HG03575 (cell line): ENCODE data around the gene WFDC6.
"Not testable (repeated sequence)": the region's sequence is repeated elsewhere in the genome, so short reads cannot be mapped to it uniquely, and the experiment has no call there.

Experiments used
- ATAC-seq: cut with Tn5 transposase; IDR thresholded peaks from one replicate; pipeline ENCODE4 v1.9.1; 2021; ENCODE audit not compliant: unreplicated experiment, insufficient number of reproducible peaks, low FRiP score; ENCODE audit errors: extremely low read depth

The WFDC6 gene

DNA sequence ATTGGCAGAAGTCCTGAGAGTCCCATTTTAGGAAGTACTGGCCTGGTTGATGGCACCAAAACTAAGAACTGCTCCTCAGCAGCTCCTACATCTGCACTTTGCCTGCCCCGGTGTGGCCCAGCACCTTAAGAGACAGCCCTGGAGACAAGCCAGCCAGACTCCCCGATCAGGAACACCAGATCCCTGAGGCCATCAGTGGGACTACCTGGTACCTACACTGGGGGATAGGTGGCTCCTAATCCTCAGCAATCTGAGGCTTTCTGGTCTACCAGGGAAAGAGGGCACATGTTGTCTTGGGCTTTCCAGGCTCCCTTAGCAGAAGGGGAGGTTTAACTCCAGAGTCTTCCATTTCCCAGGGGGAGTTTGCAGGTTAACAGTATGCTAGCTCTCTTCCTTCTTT lies at the start of gene WFDC6:
TSS of gene WFDC6 (minus strand) at position 101 of the 400 bp plus-strand sequence. CDS start at position 26, 75 bp downstream.
- no peak for ATAC-seq

DNA sequence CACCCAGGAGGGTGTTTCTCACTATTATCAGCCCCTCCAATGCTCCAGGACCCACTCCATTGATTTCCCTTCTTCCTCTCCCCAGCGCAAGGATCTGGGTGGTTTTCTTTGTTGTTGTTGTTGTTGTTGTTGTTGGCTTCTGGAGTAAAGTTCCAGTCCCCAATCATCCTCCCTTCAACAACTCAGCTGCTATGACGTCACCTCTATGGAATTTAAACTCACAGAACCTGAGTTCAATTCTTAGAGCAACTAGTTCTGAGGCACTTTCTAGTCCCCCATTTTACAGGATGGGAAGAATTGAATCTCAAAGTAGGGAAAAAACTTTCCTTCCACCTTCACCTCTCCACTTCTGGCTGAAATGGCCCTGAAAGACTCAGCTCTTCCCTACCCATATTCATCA lies 49.5 kb upstream of the WFDC6 start:
- no peak for ATAC-seq

DNA sequence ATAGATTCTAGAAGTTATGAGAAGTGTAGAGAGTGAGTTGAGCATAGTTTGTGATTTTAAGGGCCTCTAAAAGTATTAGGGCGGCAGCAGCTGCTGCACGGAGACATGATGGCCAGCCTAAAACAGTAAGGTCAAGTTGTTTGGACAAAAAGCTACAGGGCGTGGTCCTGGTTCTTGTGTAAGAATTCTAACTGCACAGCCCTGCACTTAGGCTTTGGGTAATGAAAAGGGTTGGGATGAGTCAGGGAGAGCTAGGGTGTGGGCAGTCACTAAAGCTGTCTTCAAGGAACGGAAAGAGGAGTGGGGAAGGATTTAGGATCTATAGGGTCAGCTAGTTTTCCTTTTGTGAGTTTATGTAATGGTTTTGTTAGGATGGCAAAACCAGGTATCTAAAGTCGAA lies 46.7 kb upstream of the WFDC6 start:
- ATAC-seq = not testable (repeated sequence)

DNA sequence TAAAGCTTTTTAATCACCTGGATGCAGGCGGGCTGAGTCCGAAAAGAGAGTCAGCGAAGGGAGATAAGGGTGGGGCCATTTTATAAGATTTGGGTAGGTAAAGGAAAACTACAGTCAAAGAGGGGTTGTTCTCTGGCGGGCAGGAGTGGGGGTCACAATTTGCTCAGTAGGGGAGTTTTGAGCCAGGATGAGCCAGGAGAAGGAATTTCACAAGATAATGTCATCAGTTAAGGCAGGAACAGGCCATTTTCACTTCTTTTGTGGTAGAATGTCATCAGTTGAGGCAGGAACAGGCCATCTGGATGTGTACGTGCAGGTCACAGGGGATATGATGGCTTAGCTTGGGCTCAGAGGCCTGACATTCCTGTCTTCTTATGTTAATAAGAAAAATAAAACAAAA lies 45.0 kb upstream of the WFDC6 start:
- ATAC-seq = not testable (repeated sequence)

DNA sequence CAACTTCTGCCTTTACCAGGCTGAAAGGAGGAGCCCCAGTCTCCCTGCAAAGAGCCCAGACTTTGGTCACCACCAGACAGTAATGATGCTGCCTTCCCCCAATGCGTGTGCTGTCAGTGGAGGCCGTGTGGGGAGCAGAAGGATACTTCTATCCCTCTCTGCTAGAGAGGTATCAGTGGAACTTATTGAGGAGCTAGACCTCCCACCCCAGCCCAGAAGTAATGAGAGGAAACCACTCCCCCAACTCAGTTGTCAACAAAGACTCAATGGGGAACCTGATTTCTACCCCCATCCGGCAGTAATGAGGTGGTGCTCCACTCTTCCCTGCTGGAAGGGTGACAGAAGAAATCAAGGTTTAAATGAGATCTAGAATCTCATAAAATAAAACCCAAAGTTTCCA lies 44.2 kb upstream of the WFDC6 start:
- ATAC-seq = no peak

DNA sequence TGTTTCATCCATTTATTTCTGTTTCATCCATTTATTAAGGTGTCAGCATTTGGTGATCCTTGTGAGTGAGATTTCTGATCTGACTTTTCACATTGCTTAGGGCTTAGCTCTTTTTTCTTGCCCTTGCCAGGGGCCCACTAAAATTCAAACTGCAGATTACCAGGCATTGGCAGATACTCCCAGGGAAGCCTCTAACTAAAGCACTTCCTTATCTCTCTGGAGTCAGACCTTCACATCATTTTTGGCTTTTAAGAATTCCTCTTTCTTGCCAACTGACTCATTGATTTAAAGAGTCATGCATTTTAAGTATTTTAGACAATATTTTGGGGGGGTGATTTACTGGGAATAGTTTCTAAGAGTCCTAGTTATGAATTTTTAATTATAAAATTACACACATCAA lies 42.4 kb upstream of the WFDC6 start:
- no peak for ATAC-seq

DNA sequence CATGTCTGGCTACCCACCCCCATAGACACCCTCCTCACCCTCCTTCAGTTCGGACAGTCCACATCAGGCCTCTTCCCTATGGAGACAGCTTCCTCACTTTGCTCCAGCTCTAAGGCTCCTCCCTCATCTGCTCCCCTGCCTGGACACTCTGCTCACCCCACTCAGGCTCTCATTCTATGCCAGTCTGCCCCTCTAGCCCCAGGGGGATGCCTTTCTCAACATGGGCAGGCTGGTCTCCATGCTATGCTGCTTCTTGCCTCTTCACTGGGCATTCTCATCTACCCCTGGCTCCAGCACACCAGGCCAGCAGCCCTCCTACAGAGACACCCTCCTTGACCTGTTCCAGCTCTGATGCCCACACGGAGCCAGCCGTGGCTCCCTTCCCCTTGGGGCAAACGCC lies 39.9 kb upstream of the WFDC6 start, which contains the start of gene WFDC8:
TSS of gene WFDC8 (minus strand) at position 101 of the 400 bp plus-strand sequence. CDS start at position 64, 37 bp downstream.
- ATAC-seq = no peak

DNA sequence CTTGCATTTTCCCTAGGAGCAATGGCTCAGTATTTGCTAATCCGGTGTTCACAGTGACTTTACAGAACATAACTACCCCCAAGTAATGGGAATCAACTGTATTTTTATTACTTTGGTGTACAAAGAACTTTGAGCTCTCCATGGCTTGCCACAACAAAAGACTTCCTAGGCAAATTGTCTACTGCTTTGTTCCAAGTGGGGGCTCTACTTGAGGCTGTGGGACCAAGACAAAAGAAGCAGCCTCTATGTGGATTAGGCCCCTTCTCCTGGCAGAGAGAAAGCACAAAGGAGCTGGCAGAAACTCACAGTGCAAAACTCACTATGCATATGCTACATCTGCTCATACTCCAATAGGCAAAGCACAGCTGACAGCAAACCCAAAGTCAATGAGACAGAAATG lies 38.9 kb upstream of the WFDC6 start:
- ATAC-seq = no peak

DNA sequence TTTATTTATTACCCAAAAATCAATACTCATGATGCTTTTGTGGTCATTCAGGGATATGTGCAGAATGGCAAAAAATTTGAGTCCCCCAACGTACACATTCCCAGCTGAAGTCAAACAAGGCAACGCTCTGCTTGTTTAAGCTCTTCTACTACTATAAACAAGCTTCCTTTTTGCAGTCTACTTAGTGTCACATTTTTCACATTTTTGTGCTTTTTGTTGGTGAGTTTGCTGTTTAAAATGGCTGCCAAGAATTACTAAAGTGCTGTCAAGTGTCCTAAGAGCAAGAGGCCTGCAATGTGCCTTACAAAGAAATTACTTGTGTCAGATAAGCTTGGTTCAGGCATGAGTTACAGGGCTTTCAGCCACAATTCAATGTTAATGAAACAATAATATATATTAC lies 37.7 kb upstream of the WFDC6 start:
- no peak for ATAC-seq

DNA sequence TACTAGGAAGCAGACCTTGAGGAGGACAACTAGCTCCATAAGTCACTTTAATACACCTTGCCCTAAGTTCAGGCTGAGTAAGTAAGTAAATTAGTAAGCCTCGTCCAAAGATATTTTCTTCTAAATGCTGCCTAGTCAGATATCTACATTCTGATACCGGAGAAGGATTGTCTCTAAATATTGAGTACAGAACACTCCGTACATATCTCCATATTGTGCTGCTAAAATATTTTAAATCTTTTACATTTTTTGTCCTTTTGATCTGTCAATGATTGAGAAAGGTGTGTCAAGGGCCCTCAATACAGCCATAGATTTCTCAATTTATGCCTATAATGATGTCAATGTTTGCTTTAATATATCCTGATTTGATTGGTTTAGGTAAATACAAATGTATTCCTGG lies 36.6 kb upstream of the WFDC6 start:
- ATAC-seq = no peak

DNA sequence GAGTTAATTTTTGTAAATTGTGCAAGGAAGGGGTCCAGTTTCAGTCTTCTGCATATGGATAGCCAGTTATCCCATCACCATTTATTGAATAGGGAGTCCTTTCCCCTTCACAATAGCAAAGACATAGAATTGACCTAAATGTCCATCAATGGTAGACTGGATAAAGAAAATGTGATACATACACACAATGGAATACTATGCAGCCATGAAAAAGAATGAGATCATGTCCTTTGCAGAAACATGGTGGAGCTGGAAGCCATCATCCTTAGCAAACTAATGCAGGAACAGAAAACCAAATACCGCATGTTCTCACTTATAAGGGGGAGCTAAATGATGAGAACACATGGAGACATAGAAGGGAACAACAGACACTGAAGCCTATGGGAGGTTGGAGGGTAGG lies 30.4 kb upstream of the WFDC6 start:
- not testable (repeated sequence) for ATAC-seq

DNA sequence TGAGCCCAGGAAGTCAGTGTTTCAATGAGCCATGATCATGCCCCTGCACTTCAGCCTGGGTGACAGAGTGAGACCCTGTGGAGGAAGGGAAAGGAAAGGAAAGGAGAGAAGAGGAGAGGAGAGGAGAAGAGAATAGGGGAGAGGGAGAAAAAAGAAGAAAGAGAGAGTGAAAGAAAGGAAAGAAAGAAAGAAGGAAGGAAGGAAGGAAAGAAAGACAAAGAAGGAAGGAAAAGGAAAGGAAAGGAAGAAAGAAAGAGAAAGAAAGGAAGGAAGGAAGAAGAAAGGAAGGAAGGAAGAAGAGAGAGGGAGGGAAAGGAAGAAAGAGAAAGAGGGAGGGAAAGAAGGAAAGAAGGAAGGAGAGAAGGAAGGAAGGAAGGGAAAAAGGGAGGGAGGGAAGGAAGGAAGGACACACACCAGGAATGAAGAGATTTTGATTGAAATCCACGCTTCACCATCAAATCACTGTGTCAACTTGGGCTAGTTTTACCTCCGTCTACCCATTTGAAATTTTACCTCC lies 25.5 kb upstream of the WFDC6 start:
- ATAC-seq = no peak

DNA sequence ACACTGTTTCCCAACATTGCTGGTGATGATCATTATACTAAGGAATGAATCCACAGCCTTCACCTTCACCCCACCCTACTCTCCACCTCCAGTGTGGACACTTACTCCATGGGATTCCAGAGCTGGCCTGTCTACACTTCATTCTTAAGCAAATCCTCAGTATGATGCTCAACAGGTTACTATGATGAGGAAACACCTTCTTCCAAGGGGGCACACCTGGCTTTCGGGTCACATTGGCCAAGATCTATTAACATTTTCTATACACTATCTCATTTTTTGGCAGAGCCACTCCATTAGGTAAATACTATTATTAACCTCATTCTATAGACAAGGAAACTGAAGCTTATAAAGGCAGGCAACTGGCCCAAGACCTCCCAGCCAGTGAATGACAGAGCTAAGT lies 15.9 kb upstream of the WFDC6 start:
- no peak for ATAC-seq

DNA sequence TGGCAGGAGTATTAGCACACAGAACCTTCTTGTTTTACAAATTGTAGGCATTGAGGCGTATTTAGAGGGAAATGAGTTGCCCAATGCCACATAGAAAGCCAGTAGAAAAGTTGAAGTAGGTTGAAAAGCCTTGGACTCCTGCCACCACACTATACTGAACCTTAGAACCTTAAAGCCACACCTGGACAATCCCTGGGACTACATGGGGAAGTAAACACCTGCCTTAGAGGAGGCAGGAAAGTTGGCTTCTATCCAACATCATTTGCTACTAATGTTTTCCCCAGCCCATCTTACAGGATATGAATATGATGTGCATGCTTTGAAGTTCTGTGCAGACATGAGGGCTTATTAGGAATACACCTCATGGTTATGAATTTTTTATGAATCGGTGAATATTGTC lies 13.2 kb upstream of the WFDC6 start:
- no peak for ATAC-seq

DNA sequence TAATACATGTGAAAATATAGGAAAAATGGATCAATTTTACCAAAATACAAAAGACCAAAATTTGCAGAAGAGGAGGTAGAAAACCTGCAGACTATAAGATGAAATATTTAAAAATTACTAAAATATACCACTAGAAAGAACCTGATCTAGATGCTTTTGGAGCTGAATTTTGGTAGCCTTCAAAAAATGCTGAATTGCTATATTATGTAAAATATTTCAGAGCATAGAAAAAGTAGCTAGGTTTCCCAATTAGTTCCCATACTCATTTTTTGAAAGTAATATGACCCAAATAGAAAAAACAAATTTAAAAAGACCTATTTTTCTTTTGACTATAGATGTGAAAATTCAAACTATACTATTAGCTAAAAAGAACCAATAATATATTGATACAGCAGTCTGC lies 11.5 kb upstream of the WFDC6 start:
- ATAC-seq = no peak

DNA sequence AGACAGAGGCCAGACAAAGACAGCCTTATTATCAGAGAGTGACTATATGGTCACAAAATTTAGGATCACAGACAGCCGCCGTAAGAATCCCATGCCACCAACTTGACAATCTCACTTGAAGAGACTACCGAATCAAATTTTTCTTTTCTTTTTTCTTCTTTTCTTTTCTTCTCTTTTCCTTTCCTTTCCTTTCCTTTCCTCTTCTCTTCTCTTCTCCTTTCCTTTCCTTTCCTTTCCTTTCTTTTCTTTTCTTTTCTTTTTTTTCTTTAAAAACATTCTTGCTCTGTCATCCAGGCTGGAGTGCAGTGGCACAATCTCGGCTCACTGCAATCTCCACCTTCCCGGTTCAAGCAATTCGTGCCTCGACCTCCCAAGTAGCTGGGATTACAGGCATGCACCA lies 9.1 kb upstream of the WFDC6 start:
- ATAC-seq = no peak

DNA sequence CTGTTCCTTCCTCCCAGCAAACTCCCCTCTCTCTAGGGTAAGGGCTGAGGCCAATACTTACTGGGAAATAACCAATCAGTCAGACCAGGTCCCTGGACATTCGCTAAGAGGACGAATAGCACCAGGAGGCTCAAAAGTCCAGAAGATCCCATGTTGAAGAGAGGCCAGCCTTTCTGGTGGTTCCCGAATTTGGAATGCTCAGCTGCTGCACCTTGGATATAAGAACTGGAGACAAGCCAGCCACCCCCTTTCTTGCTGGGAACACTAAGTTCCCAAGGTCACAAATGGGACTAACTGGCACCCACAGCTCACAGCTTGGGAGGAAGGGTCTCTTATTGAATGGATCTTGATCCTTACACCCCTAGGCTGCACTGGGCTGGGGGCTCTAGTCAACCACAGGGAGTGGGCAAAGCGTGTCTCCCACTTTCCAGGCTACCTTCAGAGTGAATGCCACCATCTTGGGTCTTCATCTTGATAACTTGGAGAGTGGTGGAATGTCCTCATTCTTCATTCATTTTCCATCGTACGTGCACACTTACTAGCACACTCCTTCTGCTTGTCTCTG lies 8.0 kb upstream of the WFDC6 start, which contains the start of gene EPPIN:
TSS of gene EPPIN (minus strand) at position 196 of the 565 bp plus-strand sequence. CDS start at position 152, 44 bp downstream.
- ATAC-seq = no peak

DNA sequence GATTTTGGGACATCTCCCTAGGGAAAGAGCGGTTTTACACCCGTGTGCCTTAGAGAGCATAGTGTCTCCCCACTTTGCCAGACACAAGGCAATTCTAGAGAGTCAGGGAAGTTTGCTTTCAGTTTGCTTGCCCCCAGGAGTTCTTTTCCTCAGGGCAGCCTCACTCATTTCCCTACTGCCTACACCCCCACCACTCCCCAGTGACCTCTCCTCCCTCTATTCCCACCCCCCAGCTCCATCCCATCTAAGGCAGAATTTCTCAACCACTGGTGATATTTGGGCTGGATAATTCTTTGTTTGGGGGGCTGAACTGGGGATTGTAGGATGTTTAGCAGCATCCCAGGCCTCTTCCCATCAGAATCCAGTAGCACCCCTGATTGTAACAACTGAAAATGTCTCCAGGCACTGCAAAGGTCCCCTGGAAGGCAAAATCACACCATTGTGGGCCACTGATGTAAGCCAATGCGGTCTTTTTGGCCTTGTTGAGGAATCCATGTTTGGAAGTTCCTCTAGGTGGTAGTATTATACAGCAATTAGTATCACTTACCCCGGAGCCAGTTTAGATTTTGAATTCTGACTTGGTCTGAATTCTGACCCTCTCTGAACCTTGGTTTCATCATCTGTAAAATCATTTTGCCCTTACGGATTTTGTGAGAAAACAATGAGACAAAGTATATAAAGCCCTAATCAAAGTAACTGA lies 6.6 kb upstream of the WFDC6 start:
- ATAC-seq = no peak

DNA sequence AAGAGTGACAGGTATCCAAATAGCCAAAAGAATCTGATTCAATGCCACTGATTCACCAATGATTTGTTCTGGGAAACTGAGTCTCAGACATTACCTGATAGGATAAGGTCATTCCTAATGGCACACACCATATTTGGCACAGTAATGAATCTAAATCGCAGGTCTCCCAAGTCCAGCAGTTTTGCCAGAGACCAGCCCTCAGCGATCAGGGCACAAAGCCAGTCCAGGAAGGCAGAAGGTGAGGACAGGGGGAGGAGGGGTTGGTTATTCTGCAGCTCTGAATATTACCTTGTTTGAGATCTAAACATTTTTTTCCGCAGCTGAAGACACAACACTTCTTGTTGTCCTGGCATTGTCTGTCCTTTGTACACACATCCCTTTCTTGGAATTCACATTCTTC lies 6.1 kb upstream of the WFDC6 start:
- ATAC-seq = no peak

DNA sequence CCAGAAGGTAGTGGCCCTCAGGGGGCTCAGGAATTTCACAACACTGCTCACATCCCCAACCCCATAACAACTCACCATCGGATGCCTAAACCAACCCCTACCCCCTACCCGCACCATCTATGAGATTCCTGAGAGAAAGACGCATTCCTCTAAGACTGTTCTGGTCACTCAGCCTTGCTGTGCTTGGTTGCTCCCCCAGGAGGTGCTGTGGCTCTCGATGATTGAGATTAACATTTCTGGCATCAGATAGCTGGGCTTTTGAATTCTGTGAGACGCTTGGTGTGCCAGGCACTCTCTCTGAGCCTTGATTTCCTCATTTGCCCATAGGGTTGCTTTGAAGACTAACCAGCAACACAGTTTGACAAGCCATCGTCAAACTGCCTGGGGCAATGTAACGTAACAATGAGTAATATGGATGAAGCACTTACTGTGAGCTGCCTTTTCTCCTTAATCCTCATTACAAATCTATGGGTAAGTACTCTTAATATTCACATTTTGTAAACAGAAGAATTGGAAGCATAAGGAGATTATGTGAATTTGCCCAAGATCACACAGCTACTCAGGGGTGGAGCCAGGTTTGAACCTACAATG lies 978 bp downstream of the WFDC6 start:
- ATAC-seq = no peak
